ENCODE measurements around the gene MAP2. TPM values are rescaled to one million over a fixed set of nuclear protein-coding genes. Genes with fewer than 3 reads are reported as not detected.

MAP2 gene, protein sequence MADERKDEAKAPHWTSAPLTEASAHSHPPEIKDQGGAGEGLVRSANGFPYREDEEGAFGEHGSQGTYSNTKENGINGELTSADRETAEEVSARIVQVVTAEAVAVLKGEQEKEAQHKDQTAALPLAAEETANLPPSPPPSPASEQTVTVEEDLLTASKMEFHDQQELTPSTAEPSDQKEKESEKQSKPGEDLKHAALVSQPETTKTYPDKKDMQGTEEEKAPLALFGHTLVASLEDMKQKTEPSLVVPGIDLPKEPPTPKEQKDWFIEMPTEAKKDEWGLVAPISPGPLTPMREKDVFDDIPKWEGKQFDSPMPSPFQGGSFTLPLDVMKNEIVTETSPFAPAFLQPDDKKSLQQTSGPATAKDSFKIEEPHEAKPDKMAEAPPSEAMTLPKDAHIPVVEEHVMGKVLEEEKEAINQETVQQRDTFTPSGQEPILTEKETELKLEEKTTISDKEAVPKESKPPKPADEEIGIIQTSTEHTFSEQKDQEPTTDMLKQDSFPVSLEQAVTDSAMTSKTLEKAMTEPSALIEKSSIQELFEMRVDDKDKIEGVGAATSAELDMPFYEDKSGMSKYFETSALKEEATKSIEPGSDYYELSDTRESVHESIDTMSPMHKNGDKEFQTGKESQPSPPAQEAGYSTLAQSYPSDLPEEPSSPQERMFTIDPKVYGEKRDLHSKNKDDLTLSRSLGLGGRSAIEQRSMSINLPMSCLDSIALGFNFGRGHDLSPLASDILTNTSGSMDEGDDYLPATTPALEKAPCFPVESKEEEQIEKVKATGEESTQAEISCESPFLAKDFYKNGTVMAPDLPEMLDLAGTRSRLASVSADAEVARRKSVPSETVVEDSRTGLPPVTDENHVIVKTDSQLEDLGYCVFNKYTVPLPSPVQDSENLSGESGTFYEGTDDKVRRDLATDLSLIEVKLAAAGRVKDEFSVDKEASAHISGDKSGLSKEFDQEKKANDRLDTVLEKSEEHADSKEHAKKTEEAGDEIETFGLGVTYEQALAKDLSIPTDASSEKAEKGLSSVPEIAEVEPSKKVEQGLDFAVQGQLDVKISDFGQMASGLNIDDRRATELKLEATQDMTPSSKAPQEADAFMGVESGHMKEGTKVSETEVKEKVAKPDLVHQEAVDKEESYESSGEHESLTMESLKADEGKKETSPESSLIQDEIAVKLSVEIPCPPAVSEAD (N-terminal part only)
- total RNA-seq (2021) (67.7 and 71.1 TPM in 2 replicates), Bru-seq, nascent RNA (percentile 83 among the genes with signal in this experiment), BruChase-seq, experiment 1, labeled RNA remaining after a 2-hour chase (percentile 90 among the genes with signal in this experiment), BruChase-seq, experiment 2, labeled RNA remaining after a 6-hour chase (percentile 73 among the genes with signal in this experiment)
- long read RNA-seq, partial matches to known transcripts: 7 of 68 reads
- long read RNA-seq, other reads (novel, unspliced or antisense): 58 of 68 reads

- peak; percentile 50 to 88 for DNase-seq
- Histone ChIP-seq H3K4me3 (peak within 1 kb of the TSS; percentile 93), H2AFZ (peak within 1 kb of the TSS; percentile 95), H3K36me3 (ENCODE audit: low read depth) (no peaks in the 10 kb centered on the region), H4K20me1 (ENCODE audit: insufficient read depth) (no peaks in the 10 kb centered on the region), H3K9me3 (ENCODE audit: insufficient read depth, low read depth) (no peaks in the 10 kb centered on the region), H3K9me2 (ENCODE audit: insufficient read depth) (no peaks in the 10 kb centered on the region), H3K27ac (peak within 1 kb of the TSS; percentile 83), H3K79me2 (ENCODE audit: low read depth) (no peaks in the 10 kb centered on the region), H3K27me3 (ENCODE audit: insufficient read depth, low read depth) (no peaks in the 10 kb centered on the region), H3K4me1 (replicated peaks; ENCODE audit: insufficient read depth) (peaks cover 19% of the 10 kb centered on the region), H3K4me2 (peak within 1 kb of the TSS; percentile 86), H3F3A (ENCODE audit: insufficient read depth, low read depth) (no peaks in the 10 kb centered on the region)
- ChIA-PET POLR2A (ENCODE audit: unreplicated experiment) (interaction anchor here (0.6 to 0.7 kb wide), 5 partner anchors 40 to 1258 kb away, joined by 3 to 6 read pairs (median 3); no protein-coding TSS in a partner anchor), CTCF (interaction anchor here (0.6 to 2.1 kb wide), 6 partner anchors 50 to 538 kb away, joined by 3 to 11 read pairs (median 5); no protein-coding TSS in a partner anchor)
- BruUV-seq (replicated peaks): no TSS peak
- intact Hi-C loops (cut with micrococcal nuclease; ENCODE audit: unreplicated experiment): loop anchor here (1.0 to 5.0 kb wide), 6 partner anchors 41 to 777 kb away; no protein-coding TSS in a partner anchor
- no peak for TF ChIP-seq EZH2 (IDR thresholded peaks at IDR 0.05; ENCODE audit: low read depth)
- peak; percentile 36; the same call in 1 of the 2 replicates for TF ChIP-seq CTCF (conservative IDR thresholded peaks at IDR 0.05)
Measured at GRCh38 chr2:209423562-209424198, at the start of gene MAP2. Gene MAP2, plus strand, starts transcription at chr2:209424047. Its CDS starts 229,124 bp downstream, at chr2:209653171.

GRCh38 chr2:209376686-209377085 lies 47.2 kb upstream of the MAP2 start:
- POLR2A ChIA-PET (ENCODE audit: unreplicated experiment): interaction anchor here (0.6 to 0.7 kb wide), 3 partner anchors 1040 to 1847 kb away, joined by 3 to 8 read pairs (median 7); no protein-coding TSS in a partner anchor

More at GRCh38 chr2:209376686-209377085, 47.2 kb upstream of the MAP2 start:
- H3K9me3 ChIP-seq (ENCODE audit: insufficient read depth, low read depth): peaks cover 16% of the 10 kb centered on the region; the same call in 1 of the 2 replicates
- no peak overlapping the region for H3K4me3 ChIP-seq
- intact Hi-C loops (cut with micrococcal nuclease; ENCODE audit: unreplicated experiment): no loop called here
- H3K27me3 ChIP-seq (ENCODE audit: insufficient read depth, low read depth): no peaks in the 10 kb centered on the region
- CTCF ChIA-PET: no interaction called here
- BruUV-seq (replicated peaks): no TSS peak
- no peaks in the 10 kb centered on the region for H3F3A ChIP-seq (ENCODE audit: insufficient read depth, low read depth)
- H3K4me1 ChIP-seq (replicated peaks; ENCODE audit: insufficient read depth): no peaks in the 10 kb centered on the region
- no peak overlapping the region for H2AFZ ChIP-seq
- no peak for TF ChIP-seq CTCF (conservative IDR thresholded peaks at IDR 0.05)
- TF ChIP-seq EZH2 (IDR thresholded peaks at IDR 0.05; ENCODE audit: low read depth): no peak
- DNase-seq: no peak
- no peaks in the 10 kb centered on the region for H4K20me1 ChIP-seq (ENCODE audit: insufficient read depth)
- H3K9me2 ChIP-seq (ENCODE audit: insufficient read depth): no peaks in the 10 kb centered on the region
- no peak overlapping the region for H3K4me2 ChIP-seq
- no peak overlapping the region for H3K27ac ChIP-seq
- H3K79me2 ChIP-seq (ENCODE audit: low read depth): no peaks in the 10 kb centered on the region
- no peaks in the 10 kb centered on the region for H3K36me3 ChIP-seq (ENCODE audit: low read depth)

All from PC-9 (cell line).